ENCODE results near the gene CHRNA4. TPM values are rescaled to one million over a fixed set of nuclear protein-coding genes. Genes with fewer than 3 reads are reported as not detected.

The CHRNA4 gene
- total RNA-seq, 1 donor from 2014 or later = not detected

- no peak for TF ChIP-seq CTCF (IDR thresholded peaks at IDR 0.05)
- Histone ChIP-seq H3K27me3 (ENCODE audit: low read depth) (peaks cover 52% of the 10 kb centered on the region), H3K9me3 (no peaks in the 10 kb centered on the region), H3K4me3 (no peak overlapping the region), H3K4me1 (no peaks in the 10 kb centered on the region), H3K36me3 (no peaks in the 10 kb centered on the region), H3K27ac (no peak overlapping the region)
- no peak for DNase-seq
- intact Hi-C loops (cut with DNase I) = no loop called here
- no peak for ATAC-seq
Measured at GRCh38 chr20:63295846-63296245, 65.3 kb downstream of the CHRNA4 start.

GRCh38 chr20:63295422-63295821, 65.7 kb downstream of the CHRNA4 start:
- Histone ChIP-seq H3K36me3 (no peaks in the 10 kb centered on the region), H3K27ac (no peak overlapping the region), H3K4me1 (no peaks in the 10 kb centered on the region), H3K4me3 (no peak overlapping the region), H3K27me3 (ENCODE audit: low read depth) (peaks cover 52% of the 10 kb centered on the region), H3K9me3 (no peaks in the 10 kb centered on the region)
- ATAC-seq (no peak), DNase-seq (no peak)
- intact Hi-C loops (cut with DNase I) = no loop called here
- TF ChIP-seq CTCF (IDR thresholded peaks at IDR 0.05) = no peak

GRCh38 chr20:63295018-63295417, 66.1 kb downstream of the CHRNA4 start:
- intact Hi-C loops (cut with DNase I) = no loop called here
- no peak for TF ChIP-seq CTCF (IDR thresholded peaks at IDR 0.05)
- Histone ChIP-seq H3K36me3 (no peaks in the 10 kb centered on the region), H3K27ac (no peak overlapping the region), H3K4me1 (no peaks in the 10 kb centered on the region), H3K4me3 (no peak overlapping the region), H3K9me3 (no peaks in the 10 kb centered on the region), H3K27me3 (ENCODE audit: low read depth) (peaks cover 52% of the 10 kb centered on the region)
- ATAC-seq = no peak
- no peak for DNase-seq

- Histone ChIP-seq H3K36me3 (no peaks in the 10 kb centered on the region), H3K9me3 (no peaks in the 10 kb centered on the region), H3K4me1 (no peaks in the 10 kb centered on the region), H3K4me3 (no peak overlapping the region), H3K27ac (no peak overlapping the region), H3K27me3 (ENCODE audit: low read depth) (peaks cover 49% of the 10 kb centered on the region)
- TF ChIP-seq CTCF (IDR thresholded peaks at IDR 0.05) = no peak
- intact Hi-C loops (cut with DNase I) = no loop called here
- DNase-seq = no peak
- no peak for ATAC-seq
Measured at GRCh38 chr20:63294536-63294900, 66.6 kb downstream of the CHRNA4 start.

GRCh38 chr20:63293871-63294535, 67.1 kb downstream of the CHRNA4 start:
- Histone ChIP-seq H3K9me3 (no peaks in the 10 kb centered on the region), H3K27ac (no peak overlapping the region), H3K27me3 (ENCODE audit: low read depth) (peaks cover 44% of the 10 kb centered on the region), H3K4me1 (no peaks in the 10 kb centered on the region), H3K36me3 (peaks cover 4% of the 10 kb centered on the region), H3K4me3 (no peak overlapping the region)
- no peak for TF ChIP-seq CTCF (IDR thresholded peaks at IDR 0.05)
- intact Hi-C loops (cut with DNase I) = no loop called here
- ATAC-seq (no peak), DNase-seq (no peak)

Data from lower lobe of right lung (tissue), 2 donors.